ENCODE data around the gene NOL4L.

- 0 out of 4 replicates have a peak, but pooled peaks have one; percentile 8 to 17 for TF ChIP-seq CTCF (conservative IDR thresholded peaks at IDR 0.05; ENCODE audit: low read depth in 2 of 2)
- TF ChIP-seq EZH2 (IDR thresholded peaks at IDR 0.05; ENCODE audit: low read depth, unreplicated experiment): no peak
- TF ChIP-seq REST (IDR thresholded peaks at IDR 0.05; ENCODE audit: unreplicated experiment): no peak
- TF ChIP-seq EZH2phosphoT487 (IDR thresholded peaks at IDR 0.05; ENCODE audit: unreplicated experiment): no peak
- no peak for TF ChIP-seq CREB1 (CRISPR knock-in tag; IDR thresholded peaks at IDR 0.05; ENCODE audit: low read depth)
- TF ChIP-seq POLR2AphosphoS5 (IDR thresholded peaks at IDR 0.05; ENCODE audit: low read depth): no peak
- TF ChIP-seq ZNF462 (CRISPR knock-in tag; IDR thresholded peaks at IDR 0.05): no peak
These were observed 8.1 kb downstream of the NOL4L start for GRCh38 chr20:32577023-32577422.

Measured in GM23338 (cell line).